BLaER1 treated with 17β-estradiol and CSF1 and Interleukin-3, amounts not matched to agents 10 nM and 100 nM (cell line): ENCODE data around the gene MAP10.
"Not testable (repeated sequence)": the region's sequence is repeated elsewhere in the genome, so short reads cannot be mapped to it uniquely, and the experiment has no call there.

Source experiments
- H3K27ac ChIP-seq, 11 experiments: shearing (Covaris generic); formaldehyde crosslinking; 2 replicates each; pipeline ENCODE4 v1.8.1; 2022
- H3K27me3 ChIP-seq, 11 experiments: shearing (Covaris generic); formaldehyde crosslinking; 2 replicates each; pipeline ENCODE4 v1.8.1; 2022
- H3K36me3 ChIP-seq, 11 experiments: shearing (Covaris generic); formaldehyde crosslinking; 2 replicates each; pipeline ENCODE4 v1.8.1; 2022
- H3K4me1 ChIP-seq, 10 experiments: shearing (Covaris generic); formaldehyde crosslinking; 2 replicates each; pipeline ENCODE4 v1.8.1; 2022
- H3K4me2 ChIP-seq, 11 experiments: shearing (Covaris generic); formaldehyde crosslinking; 2 replicates each; pipeline ENCODE4 v1.8.1; 2022
- H3K4me3 ChIP-seq, 10 experiments: shearing (Covaris generic); formaldehyde crosslinking; 2 replicates each; pipeline ENCODE4 v1.8.1; 2022
- H3K9ac ChIP-seq, 11 experiments: shearing (Covaris generic); formaldehyde crosslinking; 2 replicates each; pipeline ENCODE4 v1.8.1; 2022
- H3K9me3 ChIP-seq, 11 experiments: shearing (Covaris generic); formaldehyde crosslinking; replicated peaks in 1 of 11; 2 replicates each; pipeline ENCODE4 v1.8.1; 2022
- H4K20me1 ChIP-seq, 11 experiments: shearing (Covaris generic); formaldehyde crosslinking; 2 replicates each; pipeline ENCODE4 v1.8.1; 2022
- Cebpa-rat ChIP-seq, 11 experiments: shearing (Covaris generic); IDR thresholded peaks; 2 replicates each; pipeline ENCODE4 v1.8.1; 2022

Gene MAP10

GRCh38 chr1:232769733-232770132, 35.5 kb upstream of the MAP10 start:
- Histone ChIP-seq H3K4me2 (no peak overlapping the region), H3K4me3 (no peak overlapping the region), H3K27ac (no peak overlapping the region), H3K36me3 (no peaks in the 10 kb centered on the region), H3K9ac (no peak overlapping the region), H3K9me3 (peaks cover under 1 to 15% (median 6%) of the 10 kb centered on the region in 11 experiments; a peak in 15 of 22 replicates), H3K27me3 (no peaks in the 10 kb centered on the region), H4K20me1 (no peaks in the 10 kb centered on the region), H3K4me1 (peaks cover 10 to 30% (median 14%) of the 10 kb centered on the region in 10 experiments; a peak in 18 of 20 replicates)
- no peak for TF ChIP-seq Cebpa-rat (IDR thresholded peaks at IDR 0.05)

- Histone ChIP-seq H3K4me2 (no peak overlapping the region), H3K4me1 (peaks cover 0 to 2% (median 0%) of the 10 kb centered on the region in 10 experiments; a peak in 2 of 20 replicates), H3K9ac (no peak overlapping the region), H3K4me3 (no peak overlapping the region), H4K20me1 (no peaks in the 10 kb centered on the region), H3K27ac (no peak overlapping the region), H3K36me3 (no peaks in the 10 kb centered on the region), H3K9me3 (peaks cover 0 to 11% (median 0%) of the 10 kb centered on the region in 11 experiments; a peak in 4 of 22 replicates), H3K27me3 (no peaks in the 10 kb centered on the region)
- TF ChIP-seq Cebpa-rat (IDR thresholded peaks at IDR 0.05): no peak
Measured at GRCh38 chr1:232773752-232774151, 31.5 kb upstream of the MAP10 start.

DNA sequence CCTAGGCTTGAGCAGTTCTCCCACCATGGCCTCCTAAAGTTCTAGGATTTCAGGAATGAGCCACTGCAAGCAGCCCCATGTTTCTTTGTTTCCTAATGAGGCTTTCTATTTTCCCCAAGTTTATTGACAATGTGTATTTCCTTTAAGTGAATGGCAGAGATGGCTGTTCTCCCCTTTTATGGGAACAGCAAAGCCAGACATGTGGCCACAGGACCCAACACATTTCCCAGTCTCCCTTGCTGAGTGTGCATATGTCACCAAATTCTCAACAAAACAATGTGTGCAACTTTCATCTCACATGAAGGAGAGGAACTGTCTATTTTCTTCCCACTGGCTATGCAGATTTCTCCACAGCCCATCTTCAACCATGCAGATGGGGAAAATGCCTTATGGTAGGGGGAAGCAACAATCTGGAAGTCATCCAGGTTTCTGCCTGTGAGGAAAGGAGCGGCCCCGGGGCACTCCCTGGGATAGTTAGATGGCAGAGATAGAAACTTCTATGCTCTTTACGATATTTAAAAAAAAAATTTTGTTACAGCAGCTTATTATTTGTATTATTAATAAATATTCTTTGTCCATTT, 28.6 kb upstream of the MAP10 start:
- Histone ChIP-seq H3K4me2 (no peak overlapping the region), H4K20me1 (no peaks in the 10 kb centered on the region), H3K9ac (no peak overlapping the region), H3K4me1 (no peaks in the 10 kb centered on the region), H3K9me3 (peaks cover 0 to 11% (median 0%) of the 10 kb centered on the region in 11 experiments; a peak in 4 of 22 replicates), H3K36me3 (no peaks in the 10 kb centered on the region), H3K27ac (no peak overlapping the region; a peak in 1 of 22 replicates), H3K27me3 (no peaks in the 10 kb centered on the region), H3K4me3 (no peak overlapping the region)
- TF ChIP-seq Cebpa-rat (IDR thresholded peaks at IDR 0.05): no peak

GRCh38 chr1:232780354-232780753, 24.9 kb upstream of the MAP10 start:
- no peak overlapping the region for H3K4me2 ChIP-seq
- H3K9ac ChIP-seq: no peak overlapping the region
- no peaks in the 10 kb centered on the region for H3K36me3 ChIP-seq
- TF ChIP-seq Cebpa-rat (IDR thresholded peaks at IDR 0.05): no peak
- no peaks in the 10 kb centered on the region for H4K20me1 ChIP-seq
- H3K27me3 ChIP-seq: no peaks in the 10 kb centered on the region
- H3K4me3 ChIP-seq: no peak overlapping the region
- no peaks in the 10 kb centered on the region for H3K9me3 ChIP-seq
- peaks cover 0 to 7% (median 0%) of the 10 kb centered on the region in 10 experiments; a peak in 1 of 20 replicates for H3K4me1 ChIP-seq
- no peak overlapping the region for H3K27ac ChIP-seq

GRCh38 chr1:232784794-232785193, 20.4 kb upstream of the MAP10 start:
- 0 out of 22 replicates have a peak overlapping the region, but pooled peaks of 1 of the 11 experiments have one; percentile 5 for H3K4me2 ChIP-seq

DNA sequence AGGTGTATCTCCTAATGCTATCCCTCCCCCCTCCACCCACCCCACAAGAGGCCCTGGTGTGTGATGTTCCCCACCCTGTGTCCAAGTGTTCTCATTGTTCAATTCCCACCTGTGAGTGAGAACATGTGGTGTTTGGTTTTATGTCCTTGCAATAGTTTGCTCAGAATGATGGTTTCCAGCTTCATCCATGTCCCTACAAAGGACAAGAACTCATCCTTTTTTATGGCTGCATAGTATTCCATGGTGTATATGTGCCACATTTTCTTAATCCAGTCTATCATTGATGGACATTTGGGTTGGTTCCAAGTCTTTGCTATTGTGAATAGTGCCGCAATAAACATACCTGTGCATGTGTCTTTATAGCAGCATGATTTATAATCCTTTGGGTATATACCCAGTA, 19.6 kb upstream of the MAP10 start:
- H3K4me2 ChIP-seq, H3K4me1 ChIP-seq, H4K20me1 ChIP-seq, H3K36me3 ChIP-seq, H3K27ac ChIP-seq, H3K9me3 ChIP-seq, H3K9ac ChIP-seq, H3K4me3 ChIP-seq, H3K27me3 ChIP-seq: not testable (repeated sequence)

More at GRCh38 chr1:232784794-232785193, 20.4 kb upstream of the MAP10 start:
- Histone ChIP-seq H3K4me1 (peaks cover 0 to 7% (median 0%) of the 10 kb centered on the region in 10 experiments; a peak in 1 of 20 replicates), H3K9ac (no peak overlapping the region), H4K20me1 (no peaks in the 10 kb centered on the region), H3K9me3 (no peaks in the 10 kb centered on the region), H3K36me3 (no peaks in the 10 kb centered on the region), H3K27ac (no peak overlapping the region), H3K27me3 (no peaks in the 10 kb centered on the region), H3K4me3 (no peak overlapping the region)
- no peak for TF ChIP-seq Cebpa-rat (IDR thresholded peaks at IDR 0.05)

DNA sequence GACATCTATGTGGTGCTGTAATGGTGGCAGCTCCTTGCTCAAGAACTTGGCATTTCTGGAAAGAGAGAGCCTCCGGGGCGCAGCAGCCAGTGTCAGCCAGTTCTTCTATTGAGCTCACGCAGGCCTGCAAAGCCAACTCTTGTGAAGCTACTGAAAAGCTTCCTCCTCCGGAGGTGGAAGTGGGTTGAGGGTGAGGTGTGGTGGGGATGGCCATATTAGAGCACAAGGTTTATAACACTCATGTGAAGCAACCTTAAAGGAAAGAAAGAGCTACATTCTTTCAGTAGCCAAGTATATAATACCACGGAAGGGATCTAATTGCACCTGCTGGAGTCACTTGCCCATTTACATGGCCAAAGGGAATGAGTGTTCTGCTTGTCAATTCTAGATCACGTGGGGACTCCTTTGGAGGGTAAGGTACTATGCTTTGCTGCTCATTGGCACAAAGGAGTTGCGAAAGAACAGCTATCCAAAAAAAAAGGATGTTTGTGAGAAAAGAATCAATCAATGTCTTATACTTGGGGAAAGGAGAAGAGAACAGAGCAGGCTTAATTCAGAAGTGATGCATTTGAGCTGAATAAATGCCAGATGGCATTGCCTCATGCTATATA, 18.3 kb upstream of the MAP10 start:
- H3K9me3 ChIP-seq: no peaks in the 10 kb centered on the region
- no peak overlapping the region for H3K4me3 ChIP-seq
- TF ChIP-seq Cebpa-rat (IDR thresholded peaks at IDR 0.05): 0 out of 22 replicates have a peak, but pooled peaks of 1 of the 11 experiments have one; percentile 21

GRCh38 chr1:232788235-232788872, 16.9 kb upstream of the MAP10 start:
- H4K20me1 ChIP-seq: no peaks in the 10 kb centered on the region
- H3K9me3 ChIP-seq: no peaks in the 10 kb centered on the region
- H3K36me3 ChIP-seq: no peaks in the 10 kb centered on the region
- H3K4me2 ChIP-seq: no peak overlapping the region
- no peaks in the 10 kb centered on the region for H3K27me3 ChIP-seq
- H3K4me1 ChIP-seq: peaks cover under 1 to 12% (median 4%) of the 10 kb centered on the region in 10 experiments; a peak in 14 of 20 replicates
- TF ChIP-seq Cebpa-rat (IDR thresholded peaks at IDR 0.05): no peak
- H3K9ac ChIP-seq: no peak overlapping the region
- H3K4me3 ChIP-seq: no peak overlapping the region
- H3K27ac ChIP-seq: no peak overlapping the region

More for the DNA sequence above, 18.3 kb upstream of the MAP10 start:
- H3K4me1 ChIP-seq: peaks cover 0 to 7% (median 0%) of the 10 kb centered on the region in 10 experiments; a peak in 1 of 20 replicates
- H3K4me2 ChIP-seq: no peak overlapping the region
- no peaks in the 10 kb centered on the region for H4K20me1 ChIP-seq
- no peaks in the 10 kb centered on the region for H3K27me3 ChIP-seq
- no peak overlapping the region for H3K27ac ChIP-seq
- H3K9ac ChIP-seq: no peak overlapping the region
- no peaks in the 10 kb centered on the region for H3K36me3 ChIP-seq

DNA sequence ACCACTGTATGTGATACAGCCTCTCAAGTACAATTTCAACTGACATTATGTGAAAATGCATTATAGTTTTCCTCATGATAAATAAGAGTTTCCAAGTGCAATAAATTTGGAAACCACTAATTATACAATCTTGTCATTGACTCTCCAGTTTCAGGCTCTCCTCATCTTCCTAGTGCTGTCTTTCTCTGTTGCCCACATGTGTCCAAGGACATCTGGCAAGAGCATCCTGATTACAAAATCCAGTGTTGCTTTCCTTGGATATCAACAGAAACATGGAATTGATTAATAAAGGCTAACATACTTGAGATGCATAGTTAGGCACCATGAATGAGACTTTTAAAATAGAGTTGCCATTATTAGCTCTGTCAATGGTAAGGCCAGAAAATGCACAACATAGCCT, 15.6 kb upstream of the MAP10 start:
- TF ChIP-seq Cebpa-rat (IDR thresholded peaks at IDR 0.05): no peak
- no peaks in the 10 kb centered on the region for H3K9me3 ChIP-seq
- no peaks in the 10 kb centered on the region for H4K20me1 ChIP-seq
- peaks cover 6 to 15% (median 12%) of the 10 kb centered on the region in 10 experiments; a peak in 18 of 20 replicates for H3K4me1 ChIP-seq
- H3K4me3 ChIP-seq: no peak overlapping the region
- no peak overlapping the region for H3K9ac ChIP-seq
- H3K36me3 ChIP-seq: no peaks in the 10 kb centered on the region
- no peaks in the 10 kb centered on the region for H3K27me3 ChIP-seq
- H3K4me2 ChIP-seq: no peak overlapping the region
- no peak overlapping the region for H3K27ac ChIP-seq
